Panc1 (cell line): ENCODE data around the gene ERMP1.

Experiments used
- CTCF ChIP-seq: fragments of 450-650 bp; IDR thresholded peaks from 2 replicates; pipeline ENCODE4 v1.5.1; 2017; ENCODE audit warnings: mild to moderate bottlenecking
- POLR2AphosphoS5 ChIP-seq: IDR thresholded peaks from 2 replicates; pipeline ENCODE4 v1.6.1; 2012; ENCODE audit warnings: mild to moderate bottlenecking, low read depth, low read length, moderate library complexity

GRCh38 chr9:5870691-5871090, 37.8 kb upstream of the ERMP1 start:
- TF ChIP-seq CTCF (no peak), POLR2AphosphoS5 (no peak)
